PC-9 (cell line): ENCODE measurements around the gene GANC.

Experiments
- CTCF ChIP-seq: fragments of 200-600 bp; sonication (generic); conservative IDR thresholded peaks from 2 replicates; pipeline ENCODE4 v1.6.1; 2017; ENCODE audit warnings: mixed run types, antibody characterized with exemption, mild to moderate bottlenecking, moderate library complexity
- EZH2 ChIP-seq: fragments of 200-600 bp; sonication (generic); IDR thresholded peaks from 2 replicates; pipeline ENCODE4 v1.8.0; 2017; ENCODE audit warnings: antibody characterized with exemption, low read depth

GRCh38 chr15:42387603-42388002 lies 114.6 kb downstream of the GANC start:
- TF ChIP-seq CTCF, result no peak
- TF ChIP-seq EZH2, result no peak
